BJ (cell line): ENCODE results near the gene PHLDB2. TPM values are rescaled to one million over a fixed set of nuclear protein-coding genes. Genes with fewer than 3 reads are reported as not detected.

Experiments used
- CTCF ChIA-PET: fragments of 350-600 bp; formaldehyde crosslinking; extraction: SDS; loops from one replicate; lab custom pipeline; 2021; ENCODE audit warnings: antibody characterized with exemption, inconsistent platforms; lab: Yijun Ruan, JAX
- POLR2A ChIA-PET: fragments of 300-600 bp; sonication (Branson Sonifier 250); formaldehyde crosslinking; extraction: SDS; loops from one replicate; lab custom pipeline; 2021; ENCODE audit warnings: antibody characterized with exemption; lab: Charles Lee
- DNase-seq: peaks from one replicate; pipeline ENCODE4 v3.0.0-alpha.2; 2011; ENCODE audit warnings: low read depth
- H3K27me3 ChIP-seq: 2 replicates; pipeline ENCODE4 v1.6.0; 2011; ENCODE audit warnings: low read length; ENCODE audit not compliant: control insufficient read depth, insufficient read depth
- H3K36me3 ChIP-seq: 2 replicates; pipeline ENCODE4 v1.5.1; 2011; ENCODE audit warnings: low read length; ENCODE audit not compliant: control insufficient read depth, insufficient read depth
- H3K4me3 ChIP-seq: 2 replicates; pipeline ENCODE4 v1.5.1; 2011; ENCODE audit warnings: low read depth, mild to moderate bottlenecking, control low read depth, low read length
- CTCF ChIP-seq: IDR thresholded peaks from 2 replicates; pipeline ENCODE4 v1.5.1; 2011; ENCODE audit warnings: low read depth, mild to moderate bottlenecking, control low read depth, inconsistent platforms, low read length, moderate library complexity; ENCODE audit not compliant: insufficient read depth
- polyA plus RNA-seq: library from polyadenylated mRNA; depleted of rRNA; stranded (reverse); fragments of >200 nt; gene quantifications from 2 replicates; pipeline ENCODE4 v1.2.3, GENCODE V29; 2011

The PHLDB2 gene
- polyA plus RNA-seq, 1 experiment, result 44.7 TPM

DNA sequence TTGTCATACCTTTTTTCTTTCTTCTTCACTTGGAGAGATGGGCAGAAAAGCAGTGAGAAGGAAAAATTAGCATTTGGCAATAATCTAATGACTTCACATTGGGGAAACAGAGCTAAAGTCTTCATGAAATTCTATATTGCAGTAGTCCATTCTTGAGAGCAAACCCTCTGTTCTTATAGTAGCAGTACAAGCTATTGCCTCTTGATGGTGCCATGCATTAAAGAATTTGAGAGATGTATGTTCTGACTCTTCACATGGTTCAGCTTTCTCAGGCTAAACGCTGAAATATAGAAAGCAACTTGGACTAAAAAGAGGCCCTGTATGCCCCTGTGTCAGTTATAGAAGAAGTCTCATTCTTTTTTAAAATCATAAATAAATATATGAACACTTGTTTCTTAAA, 36.0 kb downstream of the PHLDB2 start:
- POLR2A ChIA-PET, result no interaction called here
- Histone ChIP-seq H3K36me3 (peaks cover 3% of the 10 kb centered on the region), H3K27me3 (no peaks in the 10 kb centered on the region), H3K4me3 (no peak overlapping the region)
- CTCF ChIA-PET, result interaction anchor here (0.6 to 1.6 kb wide), 9 partner anchors 9 to 276 kb away, joined by 3 to 7 read pairs (median 3); no protein-coding TSS in a partner anchor
- DNase-seq, result no peak
- TF ChIP-seq CTCF, result peak; percentile 33

GRCh38 chr3:111899966-111900365, 40.9 kb downstream of the PHLDB2 start:
- Histone ChIP-seq H3K36me3 (peaks cover 3% of the 10 kb centered on the region), H3K27me3 (no peaks in the 10 kb centered on the region), H3K4me3 (no peak overlapping the region)
- no peak for TF ChIP-seq CTCF
- DNase-seq, result no peak
- POLR2A ChIA-PET, result no interaction called here
- CTCF ChIA-PET, result no interaction called here

DNA sequence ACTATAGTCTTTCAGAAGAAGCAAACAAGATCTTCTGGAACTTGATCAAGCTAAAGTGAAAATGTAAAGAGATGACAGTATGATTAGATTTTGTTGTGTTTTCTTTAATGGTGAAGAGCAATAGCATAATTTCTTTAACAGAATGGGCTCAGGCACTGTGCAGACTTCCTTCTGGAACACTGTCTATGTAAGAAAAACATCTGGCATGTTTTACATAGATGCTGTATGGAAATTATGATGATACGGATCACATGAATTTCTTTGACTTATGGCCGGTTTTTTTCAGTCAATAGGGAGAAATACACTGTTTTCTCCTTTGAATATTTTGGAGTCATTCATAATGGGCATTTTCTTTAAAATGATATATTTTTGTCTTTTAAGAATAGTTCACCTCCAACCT, 42.6 kb downstream of the PHLDB2 start:
- DNase-seq, result no peak
- no peaks in the 10 kb centered on the region for H3K27me3 ChIP-seq
- POLR2A ChIA-PET, result no interaction called here
- peaks cover 3% of the 10 kb centered on the region for H3K36me3 ChIP-seq
- no peak for TF ChIP-seq CTCF
- CTCF ChIA-PET, result no interaction called here
- no peak overlapping the region for H3K4me3 ChIP-seq

- peaks cover 3% of the 10 kb centered on the region for H3K36me3 ChIP-seq
- no peak for DNase-seq
- H3K4me3 ChIP-seq, result no peak overlapping the region
- no peaks in the 10 kb centered on the region for H3K27me3 ChIP-seq
- TF ChIP-seq CTCF, result no peak
- CTCF ChIA-PET, result interaction anchor here (0.7 to 2.2 kb wide), 2 partner anchors 90 to 186 kb away, joined by 3 to 5 read pairs; no protein-coding TSS in a partner anchor
- POLR2A ChIA-PET, result no interaction called here
Measured at GRCh38 chr3:111902534-111902933, 43.5 kb downstream of the PHLDB2 start.

DNA sequence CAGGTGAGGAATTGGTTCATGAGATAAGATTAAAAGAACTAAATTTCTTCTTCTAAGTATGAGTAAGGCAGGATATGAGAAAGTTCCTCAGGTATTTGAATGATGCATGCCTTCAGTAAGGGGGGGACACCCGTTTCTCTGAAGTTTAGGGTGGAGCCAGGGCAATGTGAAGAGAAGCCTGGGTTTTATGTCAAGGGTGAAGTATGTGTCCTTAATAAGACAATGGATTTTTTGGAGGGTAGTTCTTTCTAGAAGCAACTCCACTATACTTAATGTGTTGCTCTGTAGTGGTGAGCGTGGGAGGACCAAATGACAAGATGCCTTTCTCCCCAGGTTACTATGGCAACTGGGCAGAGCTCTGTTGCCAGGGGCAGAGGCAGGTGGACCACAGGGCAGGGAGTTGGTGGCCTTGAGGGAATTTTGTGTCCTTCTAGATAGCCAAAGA, 44.0 kb downstream of the PHLDB2 start:
- ChIA-PET POLR2A (no interaction called here), CTCF (interaction anchor here (0.7 to 2.2 kb wide), 2 partner anchors 91 to 186 kb away, joined by 3 to 5 read pairs; no protein-coding TSS in a partner anchor)
- TF ChIP-seq CTCF, result no peak
- peak; percentile 76 for DNase-seq
- no peak overlapping the region for H3K4me3 ChIP-seq
- H3K36me3 ChIP-seq, result peaks cover 3% of the 10 kb centered on the region
- no peaks in the 10 kb centered on the region for H3K27me3 ChIP-seq
